ENCODE data around the gene VPS13D.

GRCh38 chr1:12315146-12315545, 85.3 kb downstream of the VPS13D start:
- TF ChIP-seq, protein P1, sequence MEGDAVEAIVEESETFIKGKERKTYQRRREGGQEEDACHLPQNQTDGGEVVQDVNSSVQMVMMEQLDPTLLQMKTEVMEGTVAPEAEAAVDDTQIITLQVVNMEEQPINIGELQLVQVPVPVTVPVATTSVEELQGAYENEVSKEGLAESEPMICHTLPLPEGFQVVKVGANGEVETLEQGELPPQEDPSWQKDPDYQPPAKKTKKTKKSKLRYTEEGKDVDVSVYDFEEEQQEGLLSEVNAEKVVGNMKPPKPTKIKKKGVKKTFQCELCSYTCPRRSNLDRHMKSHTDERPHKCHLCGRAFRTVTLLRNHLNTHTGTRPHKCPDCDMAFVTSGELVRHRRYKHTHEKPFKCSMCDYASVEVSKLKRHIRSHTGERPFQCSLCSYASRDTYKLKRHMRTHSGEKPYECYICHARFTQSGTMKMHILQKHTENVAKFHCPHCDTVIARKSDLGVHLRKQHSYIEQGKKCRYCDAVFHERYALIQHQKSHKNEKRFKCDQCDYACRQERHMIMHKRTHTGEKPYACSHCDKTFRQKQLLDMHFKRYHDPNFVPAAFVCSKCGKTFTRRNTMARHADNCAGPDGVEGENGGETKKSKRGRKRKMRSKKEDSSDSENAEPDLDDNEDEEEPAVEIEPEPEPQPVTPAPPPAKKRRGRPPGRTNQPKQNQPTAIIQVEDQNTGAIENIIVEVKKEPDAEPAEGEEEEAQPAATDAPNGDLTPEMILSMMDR (IDR thresholded peaks at IDR 0.05; ENCODE audit: low read length), result no peak
- TF ChIP-seq EZH2 (optimal IDR thresholded peaks at IDR 0.05; ENCODE audit: low read depth, low read length) (no peak), EZH2phosphoT487 (IDR thresholded peaks at IDR 0.05; ENCODE audit: low read length) (no peak)
